Adrenal gland (tissue), 12 donors: ENCODE measurements around the gene DNA2. TPM values are rescaled to one million over a fixed set of nuclear protein-coding genes. Genes with fewer than 3 reads are reported as not detected.
"Not testable (repeated sequence)": the region's sequence is repeated elsewhere in the genome, so short reads cannot be mapped to it uniquely, and the experiment has no call there.

Experiments
- DNase-seq, 7 donors: peaks; one replicate each; pipeline ENCODE4 v3.0.0-alpha.2; 2019 to 2020
- H3K27ac ChIP-seq, 5 donors: fragments of 200-600 bp; sonication (generic) in 4 of 5; 1 replicate in 3 of 5; 2 replicates in 2 of 5; pipeline versions ENCODE4 v1.5.1 to v1.8.0; 2016 to 2020; ENCODE audit warnings: mild to moderate bottlenecking in 1 of 5
- H3K27me3 ChIP-seq: fragments of 200-600 bp; 2 replicates; pipeline ENCODE4 v1.8.0; 2021
- H3K36me3 ChIP-seq, 2 donors: fragments of 200-600 bp; replicated peaks in 1 of 2; 1 replicate in 1 of 2; 2 replicates in 1 of 2; pipeline versions ENCODE4 v1.5.1 to v1.8.0; 2018 to 2022
- H3K4me1 ChIP-seq, 2 donors: fragments of 200-600 bp; replicated peaks in 1 of 2; 1 replicate in 1 of 2; 2 replicates in 1 of 2; pipeline versions ENCODE4 v1.5.1 to v1.8.0; 2018 to 2021
- H3K4me3 ChIP-seq, 4 donors: fragments of 200-600 bp; sonication (generic) in 3 of 4; one replicate each; pipeline ENCODE4 v1.5.1; 2016 to 2018
- H3K9me3 ChIP-seq, 3 donors: fragments of 200-600 bp; sonication (generic) in 1 of 3; replicated peaks in 1 of 3; 1 replicate in 2 of 3; 2 replicates in 1 of 3; pipeline versions ENCODE4 v1.5.1 to v1.8.0; 2016 to 2021
- POLR2A ChIP-seq, 2 donors: fragments of 450-650 bp; IDR thresholded peaks; one replicate each; pipeline ENCODE4 v1.6.1; 2017; ENCODE audit warnings: antibody characterized with exemption in 2 of 2, mild to moderate bottlenecking in 2 of 2, moderate library complexity in 1 of 2
- WGBS, 4 donors: extraction: QIAGEN DNeasy Blood & Tissue Kit in 2 of 4; methylation state at CpG; one replicate each; pipeline versions ENCODE4 v1.1.5 to v1.1.7; 2013 to 2017; 5-methylcytosine and 5-hydroxymethylcytosine counted together
- intact Hi-C, 2 donors: fragments of 100-400 bp; cut with DNase I; formaldehyde crosslinking; loops; one replicate each; pipeline versions ENCODE4 v1.14.1 to v1.15.0; 2022 to 2023
- polyA plus RNA-seq, 3 donors: library from polyadenylated mRNA; stranded (reverse); fragments of 200-250 nt in 2 of 3; fragments of 350-450 nt in 1 of 3; fragmentation: Illumina TruSeq in 1 of 3; extraction: RNeasy Lipid Tissue Mini Kit (QIAGEN cat#74804) in 1 of 3; gene quantifications; one replicate each; pipeline ENCODE4 v1.2.3, GENCODE V29; 2013 to 2014
- total RNA-seq, 9 donors: library from RNA; depleted of rRNA in 4 of 9; stranded (reverse); fragments of >200 nt in 4 of 9; fragments of 120-200 nt in 1 of 9; fragmentation: NEBNext Ultra II Directional in 1 of 9; extraction: Animal tissue kit (Norgen Biotek cat#: 25700) in 1 of 9; gene quantifications; one replicate each; pipeline versions ENCODE4 v1.1.0 to v1.2.4, GENCODE V29; 2013 to 2023
- TF ChIP-seq, protein P1 (sequence below), 6 experiments: fragments of 450-650 bp in 4 of 6; fragments of 200-600 bp in 2 of 6; sonication (generic) in 1 of 6; IDR thresholded peaks; 1 replicate in 5 of 6; 2 replicates in 1 of 6; pipeline versions ENCODE4 v1.5.1 to v1.8.0; 2016 to 2021; ENCODE audit warnings: antibody characterized with exemption in 6 of 6, mild to moderate bottlenecking in 2 of 6, moderate library complexity in 1 of 6
- donor health status: healthy with polysubstance abuse.
- donor health status: Bipolar disorder and iron deficiency.
- donor health status: DM: yes; HTN: yes; CAD: no.
- donor health status: DM: no; HTN: no; CAD: no.
- donor health status: DM: no; HTN: no; CAD: no.
- donor health status: DM: yes; HTN: yes; CAD: no.

The DNA2 gene
- total and polyA plus RNA-seq, 12 donors = 0.55 to 8.4 (median 1.6) TPM

- H3K27ac ChIP-seq = no peak overlapping the region
- DNase-seq = no peak
- no peaks in the 10 kb centered on the region for H3K9me3 ChIP-seq
- peaks cover 4 to 7% of the 10 kb centered on the region in 2 donors for H3K4me1 ChIP-seq
- no peak overlapping the region for H3K4me3 ChIP-seq
- no peaks in the 10 kb centered on the region for H3K27me3 ChIP-seq
- TF ChIP-seq, protein P1, sequence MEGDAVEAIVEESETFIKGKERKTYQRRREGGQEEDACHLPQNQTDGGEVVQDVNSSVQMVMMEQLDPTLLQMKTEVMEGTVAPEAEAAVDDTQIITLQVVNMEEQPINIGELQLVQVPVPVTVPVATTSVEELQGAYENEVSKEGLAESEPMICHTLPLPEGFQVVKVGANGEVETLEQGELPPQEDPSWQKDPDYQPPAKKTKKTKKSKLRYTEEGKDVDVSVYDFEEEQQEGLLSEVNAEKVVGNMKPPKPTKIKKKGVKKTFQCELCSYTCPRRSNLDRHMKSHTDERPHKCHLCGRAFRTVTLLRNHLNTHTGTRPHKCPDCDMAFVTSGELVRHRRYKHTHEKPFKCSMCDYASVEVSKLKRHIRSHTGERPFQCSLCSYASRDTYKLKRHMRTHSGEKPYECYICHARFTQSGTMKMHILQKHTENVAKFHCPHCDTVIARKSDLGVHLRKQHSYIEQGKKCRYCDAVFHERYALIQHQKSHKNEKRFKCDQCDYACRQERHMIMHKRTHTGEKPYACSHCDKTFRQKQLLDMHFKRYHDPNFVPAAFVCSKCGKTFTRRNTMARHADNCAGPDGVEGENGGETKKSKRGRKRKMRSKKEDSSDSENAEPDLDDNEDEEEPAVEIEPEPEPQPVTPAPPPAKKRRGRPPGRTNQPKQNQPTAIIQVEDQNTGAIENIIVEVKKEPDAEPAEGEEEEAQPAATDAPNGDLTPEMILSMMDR (IDR thresholded peaks at IDR 0.05) = no peak
- 59 to 64% (median 61%) methylated on average over 3 of the region's 3 CpGs for WGBS, 4 donors
- no peaks in the 10 kb centered on the region for H3K36me3 ChIP-seq
- intact Hi-C loops = no loop called here
Measured at GRCh38 chr10:68474021-68474420, 2.2 kb upstream of the DNA2 start.

GRCh38 chr10:68471063-68471585 is 649 bp downstream of the DNA2 start:
- H3K4me1 ChIP-seq = peaks cover 4 to 7% of the 10 kb centered on the region in 2 donors
- H3K27ac ChIP-seq = no peak overlapping the region
- intact Hi-C loops = no loop called here
- H3K4me3 ChIP-seq = peak overlapping the region in 3 of 4 donors; percentile 26 to 83 (median 61)
- 1 to 3% (median 2%) methylated on average over 14 of the region's 14 CpGs for WGBS, 4 donors
- no peaks in the 10 kb centered on the region for H3K9me3 ChIP-seq
- TF ChIP-seq POLR2A (IDR thresholded peaks at IDR 0.05) = no peak
- TF ChIP-seq, protein P1 (IDR thresholded peaks at IDR 0.05) = no peak
- H3K36me3 ChIP-seq = no peaks in the 10 kb centered on the region
- no peak for DNase-seq
- H3K27me3 ChIP-seq = no peaks in the 10 kb centered on the region

GRCh38 chr10:68470300-68470699 is 1.5 kb downstream of the DNA2 start:
- 57 to 77% (median 64%) methylated on average over 6 of the region's 6 CpGs for WGBS, 4 donors
- Histone ChIP-seq H3K4me3 (no peak overlapping the region), H3K9me3 (no peaks in the 10 kb centered on the region), H3K4me1 (peaks cover 4 to 7% of the 10 kb centered on the region in 2 donors), H3K36me3 (no peaks in the 10 kb centered on the region), H3K27ac (no peak overlapping the region), H3K27me3 (no peaks in the 10 kb centered on the region)
- TF ChIP-seq POLR2A (IDR thresholded peaks at IDR 0.05) = no peak
- TF ChIP-seq, protein P1 (IDR thresholded peaks at IDR 0.05) = no peak
- DNase-seq = no peak
- intact Hi-C loops = no loop called here

GRCh38 chr10:68469838-68470237 is 1.9 kb downstream of the DNA2 start:
- Histone ChIP-seq H3K9me3 (no peaks in the 10 kb centered on the region), H3K27ac (no peak overlapping the region), H3K27me3 (no peaks in the 10 kb centered on the region), H3K4me3 (no peak overlapping the region), H3K36me3 (no peaks in the 10 kb centered on the region), H3K4me1 (peaks cover 4 to 7% of the 10 kb centered on the region in 2 donors)
- no peak for DNase-seq
- no peak for TF ChIP-seq POLR2A (IDR thresholded peaks at IDR 0.05)
- TF ChIP-seq, protein P1 (IDR thresholded peaks at IDR 0.05) = no peak
- 92 to 95% (median 93%) methylated on average over 4 of the region's 4 CpGs for WGBS, 4 donors
- intact Hi-C loops = no loop called here

DNA sequence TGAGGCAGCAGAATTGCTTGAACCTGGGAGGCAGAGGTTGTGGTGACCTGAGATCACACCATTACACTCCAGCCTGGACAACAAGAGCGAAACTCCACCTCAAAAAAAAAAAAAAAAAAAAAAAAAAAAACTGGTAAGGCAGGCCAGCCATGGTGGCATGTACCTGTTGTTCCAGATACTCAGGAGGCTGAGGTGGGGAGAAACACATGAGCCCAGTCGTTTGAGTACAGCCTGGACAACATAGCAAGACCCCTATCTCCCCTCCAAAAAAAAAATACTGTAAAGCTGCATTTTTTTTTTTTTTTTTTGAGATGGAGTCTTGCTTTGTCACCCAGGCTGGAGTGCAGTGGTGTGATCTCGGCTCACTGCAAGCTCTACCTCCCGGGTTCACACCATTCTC is 7.0 kb downstream of the DNA2 start:
- H3K36me3 ChIP-seq, H3K4me1 ChIP-seq, H3K27me3 ChIP-seq, DNase-seq, intact Hi-C loops, H3K27ac ChIP-seq, H3K4me3 ChIP-seq, H3K9me3 ChIP-seq: not testable (repeated sequence)
- WGBS, 4 donors = 92 to 99% (median 95%) methylated on average over 4 of the region's 4 CpGs
